ENCODE measurements around the gene DIAPH2.
A peak's percentile ranks its signal among the peaks of the same experiment; 100 is the strongest.

Gene DIAPH2

DNA sequence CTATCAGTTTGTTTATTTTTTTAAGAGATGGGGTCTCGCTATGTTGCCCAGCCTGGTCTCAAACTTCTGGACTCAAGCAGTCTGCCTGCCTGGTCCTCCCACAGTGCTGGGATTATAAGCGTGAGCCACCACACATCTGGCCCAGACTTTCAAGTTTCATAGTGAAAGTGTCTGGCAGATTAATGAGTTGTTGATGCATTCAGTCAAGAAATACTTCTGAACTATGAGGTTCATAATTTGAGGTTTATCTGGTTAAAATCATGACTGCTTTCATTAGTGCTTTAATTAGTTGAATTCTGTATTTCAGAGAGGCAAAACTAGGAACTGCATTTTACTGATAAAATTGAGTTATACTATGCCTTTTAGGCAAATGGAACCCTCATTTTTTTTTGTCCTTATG is 837.7 kb downstream of the DIAPH2 start:
- DNase-seq: no peak

DNA sequence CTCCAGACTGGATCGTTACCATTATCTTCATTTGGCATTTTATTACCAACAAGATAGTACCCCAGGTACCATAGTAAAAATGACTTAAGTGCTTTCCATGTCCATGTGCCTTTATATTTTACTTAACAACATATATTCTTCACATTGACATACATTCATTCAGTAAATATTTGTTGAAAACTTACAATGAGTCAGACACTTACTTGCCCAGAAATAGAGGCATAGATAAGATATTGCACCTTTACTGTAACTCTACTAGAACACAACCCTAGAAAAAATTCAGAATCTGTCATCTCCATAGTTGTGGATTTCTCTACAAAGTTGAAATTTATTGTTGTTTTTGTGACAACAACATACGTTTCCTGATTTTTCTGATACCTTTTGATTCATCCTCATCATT is 839.7 kb downstream of the DIAPH2 start:
- no peak for DNase-seq

GRCh38 chrX:97524997-97525396 is 840.4 kb downstream of the DIAPH2 start:
- DNase-seq: no peak

DNA sequence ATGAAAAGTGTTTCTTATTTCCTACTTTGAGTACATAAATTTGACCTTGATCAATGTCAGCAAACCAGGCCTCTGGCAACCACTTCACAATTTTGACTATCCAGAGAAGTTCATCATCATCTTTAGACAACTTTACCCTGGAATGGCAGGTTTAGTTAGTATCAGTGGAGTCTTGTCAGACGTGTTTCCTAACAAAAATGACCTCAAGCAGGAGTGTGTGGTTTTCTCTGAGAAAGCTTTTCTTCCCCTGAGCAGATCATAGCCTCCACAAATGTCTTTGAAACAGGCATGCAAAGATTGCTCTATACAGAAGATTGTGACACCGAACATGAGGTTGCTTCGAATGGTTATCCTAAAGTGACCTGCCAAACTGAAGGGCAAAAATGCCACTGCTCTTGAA is 841.3 kb downstream of the DIAPH2 start:
- no peak for DNase-seq

GRCh38 chrX:97527725-97528124 is 843.1 kb downstream of the DIAPH2 start:
- no peak for DNase-seq

DNA sequence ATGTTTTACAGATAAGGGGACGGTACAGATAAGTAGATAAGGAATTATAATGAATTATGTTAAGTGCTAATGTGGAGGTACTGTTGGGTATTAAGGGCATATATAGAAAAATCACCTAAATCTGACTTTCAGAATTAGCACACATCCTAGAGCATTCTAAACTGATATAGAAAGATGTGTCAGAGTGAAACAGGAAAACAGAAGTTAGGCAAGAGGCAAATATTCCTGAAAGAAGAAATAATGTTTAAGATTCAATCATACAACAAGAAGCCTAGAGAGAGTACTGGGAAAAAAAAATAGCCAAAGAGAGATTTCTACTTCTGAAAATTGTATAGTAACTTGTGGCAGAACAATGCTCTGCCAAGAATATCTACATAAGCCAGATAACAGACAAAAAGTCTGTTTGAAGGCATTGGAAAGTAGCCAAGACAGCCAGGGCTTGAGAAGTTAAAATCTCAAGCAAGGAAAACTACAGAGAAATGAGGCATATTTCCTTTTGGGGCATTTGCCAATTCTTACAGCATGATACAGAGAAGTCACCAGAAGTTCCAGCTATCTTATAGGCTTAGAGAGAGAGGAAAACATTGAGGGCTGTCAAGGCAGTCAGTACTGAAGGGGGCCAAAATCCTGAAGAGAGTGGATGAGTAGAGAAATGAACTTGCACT is 845.0 kb downstream of the DIAPH2 start:
- peak; percentile 74 for DNase-seq

DNA sequence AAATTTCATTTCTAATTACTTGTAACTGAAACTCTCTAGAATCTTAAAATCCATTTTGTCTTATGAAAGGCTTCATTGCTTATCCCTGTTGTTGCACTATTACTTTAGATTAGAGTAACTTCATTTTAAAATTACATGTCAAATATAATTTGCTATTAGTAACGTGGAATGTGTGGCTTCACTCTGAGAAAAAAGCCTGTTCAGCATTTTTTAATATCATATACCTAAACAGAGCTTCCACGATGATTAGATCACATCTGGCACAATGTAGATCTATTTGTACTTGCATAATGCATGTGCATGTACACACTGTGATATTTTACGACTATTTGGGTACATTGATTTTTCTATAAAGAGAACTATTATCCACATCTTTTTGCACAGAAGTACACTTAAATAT is 847.2 kb downstream of the DIAPH2 start:
- no peak for DNase-seq

- DNase-seq: no peak
Measured at GRCh38 chrX:97538745-97539144, 854.1 kb downstream of the DIAPH2 start.

GRCh38 chrX:97539970-97540519 is 855.4 kb downstream of the DIAPH2 start:
- DNase-seq: no peak

GRCh38 chrX:97547877-97548578 is 863.4 kb downstream of the DIAPH2 start:
- no peak for DNase-seq

DNA sequence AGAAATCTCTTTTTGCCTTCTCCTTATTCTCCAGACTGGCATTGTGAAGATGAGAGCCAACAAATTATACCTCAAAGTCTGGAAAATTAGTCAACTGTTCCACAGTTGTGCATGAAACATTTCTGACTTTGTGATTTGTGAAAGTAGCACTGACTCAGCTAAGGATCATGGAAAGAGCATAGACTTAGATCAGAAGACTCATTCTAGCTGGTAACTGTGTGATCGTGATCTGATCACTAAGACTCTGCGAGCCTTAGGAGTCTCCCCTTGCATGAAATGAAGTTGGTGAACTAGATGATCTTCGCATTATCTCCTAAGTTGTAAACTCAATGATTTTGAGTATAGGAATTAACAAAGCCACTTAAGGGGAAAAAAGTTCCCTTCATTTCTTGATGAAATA is 867.2 kb downstream of the DIAPH2 start:
- no peak for DNase-seq

GRCh38 chrX:97553833-97554232 is 869.2 kb downstream of the DIAPH2 start:
- no peak for DNase-seq

DNA sequence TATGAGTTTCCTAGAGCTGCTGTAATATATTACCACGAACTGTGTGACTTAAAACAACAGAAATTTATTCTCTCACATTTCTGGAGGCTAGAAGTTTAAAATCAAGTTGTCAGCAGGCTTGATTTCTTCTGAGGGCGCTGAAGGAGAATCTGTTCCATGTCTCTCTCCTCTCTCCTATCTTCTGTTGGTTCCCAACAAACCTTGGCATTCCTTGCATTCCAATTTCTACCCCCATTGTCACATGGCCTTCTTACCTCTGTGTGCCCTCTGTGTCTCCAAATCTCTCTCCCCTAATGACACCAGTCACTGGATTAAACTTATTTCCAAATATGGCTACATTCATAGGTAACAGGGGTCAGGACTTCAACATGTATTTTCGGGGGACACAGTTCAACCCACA is 871.7 kb downstream of the DIAPH2 start:
- no peak for DNase-seq

GRCh38 chrX:97563531-97564133 is 879.0 kb downstream of the DIAPH2 start:
- peak; percentile 63 for DNase-seq

- DNase-seq: no peak
Measured at GRCh38 chrX:97564496-97564895, 879.9 kb downstream of the DIAPH2 start.

DNA sequence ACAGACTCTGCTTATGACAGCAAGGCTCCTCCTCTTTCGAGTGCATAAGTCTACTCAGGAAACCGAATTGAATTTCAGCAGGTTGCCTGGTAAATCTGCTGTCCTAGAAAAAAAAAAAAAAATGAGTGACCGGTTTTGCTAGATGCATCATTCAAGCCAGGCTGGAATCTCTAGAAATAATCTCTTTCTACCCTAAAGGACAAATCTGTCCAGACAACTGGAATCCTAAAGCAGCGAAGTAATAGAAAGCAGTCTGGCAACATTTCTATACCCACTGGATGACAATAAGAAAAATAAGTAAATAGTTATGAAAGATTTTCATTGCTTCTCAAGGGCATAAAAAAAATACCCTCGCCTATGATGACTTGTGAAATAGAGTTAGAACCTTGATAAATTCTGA is 902.5 kb downstream of the DIAPH2 start:
- DNase-seq: no peak

DNA sequence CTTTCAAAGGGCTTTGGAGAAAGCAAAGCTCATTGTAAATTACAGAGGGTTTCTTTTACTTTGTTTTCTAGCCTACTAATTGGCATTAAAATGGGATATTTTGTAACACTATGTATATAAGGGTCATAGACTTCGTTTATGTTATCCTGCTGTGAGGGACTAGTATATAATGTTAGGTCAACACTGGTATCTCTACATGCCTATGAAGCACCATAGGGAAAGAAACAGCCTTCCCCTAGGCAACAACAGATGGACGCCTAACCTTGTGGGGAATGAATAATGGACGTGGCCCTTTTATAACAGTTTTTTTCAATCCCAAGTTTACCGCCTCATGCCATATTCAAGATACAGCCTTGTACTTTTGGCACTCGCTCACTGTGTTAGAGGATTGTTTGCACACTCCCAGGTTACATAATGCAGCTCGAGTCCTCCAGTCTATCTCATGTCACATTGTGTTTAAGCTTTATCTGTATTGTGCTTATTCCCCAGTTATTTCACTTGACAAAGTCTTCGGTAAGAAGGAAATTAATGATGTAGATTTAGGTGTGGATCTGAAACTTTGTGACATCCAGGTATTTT is 910.1 kb downstream of the DIAPH2 start:
- DNase-seq: no peak

- DNase-seq: no peak
Measured at GRCh38 chrX:97597954-97598353, 913.3 kb downstream of the DIAPH2 start.

DNA sequence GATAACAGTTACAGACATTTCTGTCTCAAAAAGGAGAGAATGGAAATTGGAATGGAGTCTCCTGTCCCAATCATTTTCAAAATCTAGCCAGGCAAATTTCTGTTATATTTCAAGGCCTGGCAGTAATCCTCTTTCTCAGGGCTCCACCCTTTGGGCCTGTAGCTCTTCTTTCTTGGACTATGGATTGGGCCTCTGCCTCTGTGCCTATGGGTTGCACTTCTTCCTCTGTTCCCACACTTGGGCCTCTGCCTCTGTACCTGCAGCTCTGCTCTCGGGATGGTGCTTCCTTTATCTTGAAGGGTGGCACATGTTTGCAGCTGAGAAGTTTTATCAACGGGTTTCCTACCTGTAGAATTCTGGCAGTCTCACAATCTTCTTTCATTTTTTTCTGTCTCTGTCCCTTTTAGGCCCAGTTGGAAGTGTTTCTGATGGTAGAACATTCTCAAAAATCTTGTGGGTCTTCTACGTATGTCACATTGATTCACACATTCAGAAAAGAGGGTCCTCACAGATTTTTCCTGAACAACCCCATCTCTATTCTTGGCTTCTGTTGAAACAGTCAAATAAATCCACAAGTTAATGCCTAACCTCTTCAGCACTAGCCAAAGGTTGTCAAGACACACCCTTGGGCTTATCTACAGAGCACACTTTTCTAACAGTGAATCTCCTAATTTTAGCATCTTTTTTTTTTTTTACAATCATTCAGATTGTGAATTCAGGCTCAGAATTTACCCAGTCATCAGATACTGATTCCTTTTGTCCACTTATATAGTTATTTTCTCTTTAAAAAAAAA is 918.0 kb downstream of the DIAPH2 start:
- DNase-seq: no peak

DNA sequence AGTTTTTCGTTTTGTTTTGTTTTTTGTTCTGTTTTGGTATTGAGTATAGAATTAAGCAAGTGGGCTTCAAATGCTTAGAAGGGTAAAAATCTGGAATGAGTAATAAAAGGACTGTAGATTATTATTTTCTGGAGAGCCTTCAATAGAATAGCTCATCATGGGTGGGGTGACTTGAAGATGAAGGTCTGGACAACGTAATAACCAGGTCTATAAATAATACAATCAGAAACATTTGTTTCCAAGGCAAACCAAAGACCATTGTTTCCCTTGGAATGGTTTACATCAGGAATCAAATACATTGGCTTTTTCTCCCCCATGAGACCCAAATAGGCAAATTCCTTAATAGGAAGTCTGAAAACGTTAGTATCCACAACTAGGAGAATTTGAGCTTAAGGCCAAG is 920.6 kb downstream of the DIAPH2 start:
- no peak for DNase-seq

- DNase-seq: no peak
Measured at GRCh38 chrX:97609357-97609756, 924.7 kb downstream of the DIAPH2 start.

GRCh38 chrX:97609938-97610337 is 925.3 kb downstream of the DIAPH2 start:
- DNase-seq: no peak

Data from hematopoietic multipotent progenitor cell treated with erythropoietin and hydrocortisone succinate and interleukin-3 and kit ligand, for 6 days (in vitro differentiated cells).